GM21367 (cell line): ENCODE measurements around the gene RHOD.

Experiments used
- ATAC-seq: cut with Tn5 transposase; IDR thresholded peaks from one replicate; pipeline ENCODE4 v1.9.1; 2021; ENCODE audit not compliant: unreplicated experiment

Gene RHOD

DNA sequence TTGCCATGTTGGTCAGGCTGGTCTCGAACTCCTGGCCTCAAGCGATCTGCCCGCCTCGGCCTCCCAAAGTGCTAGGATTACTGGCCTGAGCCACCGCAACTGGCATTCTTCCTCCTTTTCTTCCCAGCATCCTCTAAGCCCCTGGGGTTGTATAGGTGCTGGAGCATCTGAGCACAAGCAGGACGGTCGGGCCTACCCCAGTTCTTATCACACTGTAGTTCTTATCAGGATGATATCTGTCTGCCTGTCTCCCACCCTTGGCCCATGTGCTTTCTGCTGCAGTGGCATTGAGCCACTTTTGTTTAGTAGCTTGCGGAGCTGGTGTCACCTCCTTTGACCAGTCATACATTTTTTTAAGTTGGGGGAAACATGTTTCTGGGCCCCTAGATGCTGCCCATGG is 1.9 kb downstream of the RHOD start:
- ATAC-seq, result no peak

DNA sequence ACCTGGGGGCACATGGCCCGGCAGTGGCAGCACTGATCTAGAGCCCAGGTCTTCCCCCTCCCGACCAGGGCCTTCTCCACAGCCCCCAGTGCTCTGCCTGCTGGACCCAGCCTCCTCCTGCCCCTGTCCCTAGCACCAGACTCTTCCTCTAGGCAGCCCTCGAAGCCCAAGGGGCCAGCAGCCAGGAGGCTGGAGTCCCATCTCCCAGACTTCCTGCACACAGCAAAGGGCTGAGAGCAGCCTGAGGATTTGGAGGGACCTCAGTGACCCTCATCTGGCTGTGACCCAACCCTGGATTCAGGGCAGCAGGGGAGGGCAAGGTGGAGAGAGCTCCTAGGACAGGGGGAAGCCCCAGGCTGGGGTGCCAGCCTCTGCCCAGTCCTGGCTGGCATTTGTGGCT is 3.0 kb downstream of the RHOD start:
- no peak for ATAC-seq

GRCh38 chr11:67060111-67060522 is 3.5 kb downstream of the RHOD start:
- ATAC-seq, result no peak

GRCh38 chr11:67062526-67063373 is 6.1 kb downstream of the RHOD start:
- no peak for ATAC-seq

DNA sequence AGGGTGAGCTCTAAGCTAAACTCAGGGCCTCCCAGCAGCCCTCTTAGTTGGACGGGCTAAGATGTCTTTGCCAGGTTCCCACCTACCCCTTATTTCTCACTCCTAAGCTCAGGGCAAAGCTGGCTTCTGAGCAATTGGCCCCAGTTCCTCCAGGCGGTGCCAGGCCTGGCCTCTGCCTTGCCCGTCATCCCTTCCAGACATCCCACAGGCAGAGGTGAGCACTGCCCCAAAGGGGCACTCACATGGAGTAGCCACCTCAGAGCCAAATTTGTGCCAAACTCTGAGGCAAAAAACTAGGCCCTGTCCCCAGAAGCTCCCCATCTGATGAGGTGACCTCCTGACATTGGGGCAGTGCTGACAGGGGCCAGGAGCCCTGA is 9.7 kb downstream of the RHOD start:
- ATAC-seq, result no peak

DNA sequence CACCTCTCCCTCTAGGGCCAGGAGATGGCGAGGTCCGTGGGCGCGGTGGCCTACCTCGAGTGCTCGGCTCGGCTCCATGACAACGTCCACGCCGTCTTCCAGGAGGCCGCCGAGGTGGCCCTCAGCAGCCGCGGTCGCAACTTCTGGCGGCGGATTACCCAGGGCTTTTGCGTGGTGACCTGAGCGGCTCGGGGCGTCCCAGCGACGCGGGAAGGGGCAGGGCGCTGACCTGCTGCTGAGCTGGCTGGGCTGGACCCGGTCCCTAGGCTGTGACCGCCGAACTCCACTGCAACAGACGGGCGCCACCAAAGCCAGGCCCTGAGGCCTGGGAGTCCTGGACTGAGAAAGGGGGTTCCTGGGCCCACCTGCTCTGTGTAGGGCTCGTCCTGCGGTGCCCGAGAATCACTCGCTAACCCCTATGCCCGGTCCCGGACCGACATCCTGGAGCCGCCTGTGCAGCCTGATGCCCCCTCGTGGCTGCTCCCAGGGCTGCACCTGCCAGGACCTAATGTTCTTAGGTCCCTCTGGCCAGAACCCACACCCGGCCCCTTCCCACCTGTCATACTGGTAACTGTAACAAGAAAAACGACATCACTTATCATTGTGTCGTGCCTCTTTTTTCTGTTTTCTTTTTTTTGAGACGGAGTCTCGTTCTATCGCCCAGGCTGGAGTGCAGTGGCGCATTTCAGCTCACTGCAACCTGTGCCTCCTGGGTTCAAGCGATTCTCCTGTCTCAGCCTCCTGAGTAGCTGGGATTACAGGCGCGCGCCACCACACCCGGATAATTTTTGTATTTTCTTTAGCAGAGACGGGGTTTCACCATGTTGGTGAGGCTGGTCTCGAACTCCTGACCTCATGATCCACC is 15.0 kb downstream of the RHOD start:
- ATAC-seq, result peak; percentile 49

DNA sequence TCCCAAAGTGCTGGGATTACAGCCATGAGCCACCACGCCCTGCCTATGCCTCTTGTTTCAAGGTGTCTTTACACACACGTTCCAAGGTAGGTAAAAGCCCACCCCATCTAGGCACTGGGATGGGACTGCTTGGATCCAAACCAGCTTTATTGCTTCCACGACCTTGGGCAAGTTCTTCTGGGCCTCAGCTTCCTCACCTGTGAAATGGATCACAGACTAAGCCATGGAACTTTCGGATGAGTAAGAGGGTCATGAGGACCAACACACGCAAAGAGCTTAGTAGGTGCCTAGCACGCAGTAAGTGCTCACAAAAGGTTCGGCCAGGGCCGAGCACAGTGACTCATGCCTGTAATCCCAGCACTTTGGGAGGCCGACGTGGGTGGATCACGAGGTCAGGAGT is 15.6 kb downstream of the RHOD start:
- ATAC-seq, result no peak

- no peak for ATAC-seq
Measured at GRCh38 chr11:67073908-67074307, 17.3 kb downstream of the RHOD start.

- no peak for ATAC-seq
Measured at GRCh38 chr11:67076202-67076601, 19.6 kb downstream of the RHOD start.

- no peak for ATAC-seq
Measured at GRCh38 chr11:67079065-67079705, 22.5 kb downstream of the RHOD start.

GRCh38 chr11:67082071-67082791 is 25.6 kb downstream of the RHOD start:
- no peak for ATAC-seq

GRCh38 chr11:67083786-67084366 is 27.2 kb downstream of the RHOD start:
- ATAC-seq, result no peak

GRCh38 chr11:67085617-67086016 is 29.0 kb downstream of the RHOD start:
- ATAC-seq, result no peak

GRCh38 chr11:67090717-67091116 is 34.1 kb downstream of the RHOD start:
- no peak for ATAC-seq

GRCh38 chr11:67095214-67095507 is 38.5 kb downstream of the RHOD start:
- ATAC-seq, result no peak

DNA sequence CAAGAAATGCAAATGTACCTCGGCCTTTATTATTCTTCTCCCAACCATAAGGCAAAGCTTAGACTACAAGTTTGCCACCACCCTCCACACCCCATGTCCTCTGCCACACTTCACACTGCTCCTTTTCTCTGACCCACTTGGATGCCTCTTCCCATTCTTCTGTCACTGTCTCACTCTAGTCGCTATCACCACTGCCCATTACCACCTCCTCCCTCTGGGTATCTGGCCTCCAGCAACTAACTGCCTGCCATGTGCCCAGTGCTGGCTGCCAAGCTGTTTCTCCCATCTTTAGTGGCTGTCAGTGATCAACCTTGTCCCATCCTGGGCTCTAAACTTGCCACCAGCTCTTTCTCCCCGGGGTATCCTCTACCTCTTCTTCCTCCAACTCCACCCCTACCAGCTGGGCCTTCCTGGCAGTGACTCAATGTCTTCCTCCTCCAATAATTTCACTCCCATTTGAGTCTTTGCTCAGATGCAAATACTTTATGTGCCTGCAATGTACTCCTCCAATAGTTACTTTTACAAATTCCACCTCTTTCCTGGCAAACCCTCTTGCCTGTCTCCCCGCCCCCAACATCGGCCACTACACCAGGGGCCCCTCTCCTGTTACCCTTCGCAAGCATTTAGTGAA is 42.3 kb downstream of the RHOD start:
- ATAC-seq, result no peak

DNA sequence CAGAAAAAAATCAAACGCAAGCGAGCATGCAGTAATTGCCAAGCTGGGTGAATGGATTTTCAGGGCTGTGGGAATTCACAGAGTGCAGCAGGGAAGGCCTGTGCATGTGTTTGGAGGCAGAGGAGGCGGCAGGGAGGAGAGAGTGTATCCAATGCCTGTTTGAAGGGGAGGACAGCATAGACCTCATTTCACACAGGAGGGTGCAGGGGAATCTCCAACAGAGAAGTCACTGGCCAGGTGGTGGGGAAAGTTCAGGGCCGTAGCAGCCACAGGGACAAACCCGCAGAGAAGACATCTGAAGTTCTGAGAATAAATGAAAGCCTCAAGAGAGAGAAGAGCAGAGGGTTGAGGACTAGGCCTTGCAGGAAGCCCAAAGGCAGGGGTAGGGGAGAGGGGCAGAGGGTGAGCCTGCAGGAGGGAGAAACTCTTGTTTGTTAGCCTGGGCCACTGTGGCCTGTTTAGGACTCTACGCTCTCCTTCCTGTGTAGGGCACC is 43.2 kb downstream of the RHOD start:
- no peak for ATAC-seq

GRCh38 chr11:67102664-67103063 is 46.0 kb downstream of the RHOD start:
- ATAC-seq, result no peak

DNA sequence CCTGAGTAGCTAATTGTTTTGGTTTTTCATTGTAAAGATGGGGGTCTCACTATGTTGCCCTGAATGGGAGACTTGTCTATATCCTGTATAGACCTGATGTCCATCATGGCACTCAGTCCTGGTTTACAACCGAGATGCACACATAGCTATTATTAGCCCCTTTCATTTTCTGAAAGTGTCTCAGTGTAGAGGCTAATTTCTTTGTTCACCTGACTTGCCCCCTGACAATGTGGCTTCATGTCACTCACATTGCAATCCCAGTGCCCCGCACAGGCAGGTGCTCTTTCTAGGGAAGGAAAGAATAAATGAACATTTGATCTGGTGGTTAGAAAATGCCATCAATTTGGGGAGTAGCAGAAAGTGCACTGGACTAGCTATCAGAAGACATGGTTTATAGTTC is 49.3 kb downstream of the RHOD start:
- ATAC-seq, result no peak

- no peak for ATAC-seq
Measured at GRCh38 chr11:67111261-67111660, 54.6 kb downstream of the RHOD start.
